ENCODE results near the gene CACNB4. TPM values are rescaled to one million over a fixed set of nuclear protein-coding genes. Genes with fewer than 3 reads are reported as not detected.

The CACNB4 gene
- total and polyA plus RNA-seq, 9 of the 15 experiments (the other 6 are each of a cell fraction or from before 2014, with no cell fraction given), result 0.01 to 0.20 (median 0.04) TPM; not detected in 1

GRCh38 chr2:151828143-151828889 is 270.5 kb downstream of the CACNB4 start, which contains the start of gene ARL5A (continued):
- TF ChIP-seq, protein P1, sequence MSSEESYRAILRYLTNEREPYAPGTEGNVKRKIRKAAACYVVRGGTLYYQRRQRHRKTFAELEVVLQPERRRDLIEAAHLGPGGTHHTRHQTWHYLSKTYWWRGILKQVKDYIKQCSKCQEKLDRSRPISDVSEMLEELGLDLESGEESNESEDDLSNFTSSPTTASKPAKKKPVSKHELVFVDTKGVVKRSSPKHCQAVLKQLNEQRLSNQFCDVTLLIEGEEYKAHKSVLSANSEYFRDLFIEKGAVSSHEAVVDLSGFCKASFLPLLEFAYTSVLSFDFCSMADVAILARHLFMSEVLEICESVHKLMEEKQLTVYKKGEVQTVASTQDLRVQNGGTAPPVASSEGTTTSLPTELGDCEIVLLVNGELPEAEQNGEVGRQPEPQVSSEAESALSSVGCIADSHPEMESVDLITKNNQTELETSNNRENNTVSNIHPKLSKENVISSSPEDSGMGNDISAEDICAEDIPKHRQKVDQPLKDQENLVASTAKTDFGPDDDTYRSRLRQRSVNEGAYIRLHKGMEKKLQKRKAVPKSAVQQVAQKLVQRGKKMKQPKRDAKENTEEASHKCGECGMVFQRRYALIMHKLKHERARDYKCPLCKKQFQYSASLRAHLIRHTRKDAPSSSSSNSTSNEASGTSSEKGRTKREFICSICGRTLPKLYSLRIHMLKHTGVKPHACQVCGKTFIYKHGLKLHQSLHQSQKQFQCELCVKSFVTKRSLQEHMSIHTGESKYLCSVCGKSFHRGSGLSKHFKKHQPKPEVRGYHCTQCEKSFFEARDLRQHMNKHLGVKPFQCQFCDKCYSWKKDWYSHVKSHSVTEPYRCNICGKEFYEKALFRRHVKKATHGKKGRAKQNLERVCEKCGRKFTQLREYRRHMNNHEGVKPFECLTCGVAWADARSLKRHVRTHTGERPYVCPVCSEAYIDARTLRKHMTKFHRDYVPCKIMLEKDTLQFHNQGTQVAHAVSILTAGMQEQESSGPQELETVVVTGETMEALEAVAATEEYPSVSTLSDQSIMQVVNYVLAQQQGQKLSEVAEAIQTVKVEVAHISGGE (CRISPR knock-in tag; IDR thresholded peaks at IDR 0.05), result peak in 1 of 3 experiments; percentile 63; a peak in 1 of 6 replicates
- TF ChIP-seq RBFOX2 (IDR thresholded peaks at IDR 0.05; ENCODE audit: low read depth, low read length), result peak; percentile 100
- TF ChIP-seq GABPB1 (CRISPR knock-in tag; IDR thresholded peaks at IDR 0.05), result peak; percentile 65; the same call in 1 of the 2 replicates
- TF ChIP-seq PHB2 (IDR thresholded peaks at IDR 0.05; ENCODE audit: low read depth), result no peak
- no peak for TF ChIP-seq ZSCAN32 (CRISPR knock-in tag; IDR thresholded peaks at IDR 0.05)
- TF ChIP-seq, protein P2, sequence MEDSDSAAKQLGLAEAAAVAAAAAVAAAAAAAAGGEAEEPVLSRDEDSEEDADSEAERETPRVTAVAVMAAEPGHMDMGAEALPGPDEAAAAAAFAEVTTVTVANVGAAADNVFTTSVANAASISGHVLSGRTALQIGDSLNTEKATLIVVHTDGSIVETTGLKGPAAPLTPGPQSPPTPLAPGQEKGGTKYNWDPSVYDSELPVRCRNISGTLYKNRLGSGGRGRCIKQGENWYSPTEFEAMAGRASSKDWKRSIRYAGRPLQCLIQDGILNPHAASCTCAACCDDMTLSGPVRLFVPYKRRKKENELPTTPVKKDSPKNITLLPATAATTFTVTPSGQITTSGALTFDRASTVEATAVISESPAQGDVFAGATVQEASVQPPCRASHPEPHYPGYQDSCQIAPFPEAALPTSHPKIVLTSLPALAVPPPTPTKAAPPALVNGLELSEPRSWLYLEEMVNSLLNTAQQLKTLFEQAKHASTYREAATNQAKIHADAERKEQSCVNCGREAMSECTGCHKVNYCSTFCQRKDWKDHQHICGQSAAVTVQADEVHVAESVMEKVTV (CRISPR knock-in tag; IDR thresholded peaks at IDR 0.05), result no peak
- peak; percentile 94 for TF ChIP-seq ZNF263 (CRISPR knock-in tag; IDR thresholded peaks at IDR 0.05; ENCODE audit: borderline replicate concordance)
- no peak for TF ChIP-seq STAT5B (CRISPR knock-in tag; IDR thresholded peaks at IDR 0.05)
- TF ChIP-seq GTF2F1 (IDR thresholded peaks at IDR 0.05; ENCODE audit: low read depth, low read length), result no peak; the same call in 1 of the 2 replicates
- TF ChIP-seq MYC (IDR thresholded peaks at IDR 0.05; ENCODE audit: low read depth, low read length), result peak; percentile 94
- TF ChIP-seq MYC (CRISPR knock-in tag; IDR thresholded peaks at IDR 0.05; ENCODE audit: borderline replicate concordance, low read depth), result peak; percentile 47; the same call in 1 of the 2 replicates
- peak; percentile 67 for TF ChIP-seq HCFC1 (IDR thresholded peaks at IDR 0.05; ENCODE audit: low read depth, low read length)
- TF ChIP-seq U2AF1 (optimal IDR thresholded peaks at IDR 0.05; ENCODE audit: low read depth, low read length), result no peak
- TF ChIP-seq ZNF609 (CRISPR knock-in tag; IDR thresholded peaks at IDR 0.05; ENCODE audit: borderline replicate concordance), result no peak
- TF ChIP-seq TOE1 (IDR thresholded peaks at IDR 0.05; ENCODE audit: borderline replicate concordance), result peak; percentile 37; the same call in 1 of the 2 replicates
- TF ChIP-seq TOE1 (CRISPR knock-in tag; IDR thresholded peaks at IDR 0.05; ENCODE audit: borderline replicate concordance, low read depth), result no peak

Measured in K562 (cell line).